Epithelial cell of prostate (primary cell): ENCODE results near the gene VAV3.

Experiments
- DNase-seq: peaks from one replicate; pipeline ENCODE4 v3.0.0-alpha.2; 2011; ENCODE audit warnings: low read depth, low spot score
- H3K27ac ChIP-seq: fragments of 450-650 bp; 2 replicates; pipeline ENCODE4 v1.5.1; 2017; ENCODE audit warnings: mild to moderate bottlenecking

VAV3 gene

GRCh38 chr1:107804134-107804533 is 160.8 kb downstream of the VAV3 start:
- H3K27ac ChIP-seq: no peak overlapping the region
- no peak for DNase-seq

- DNase-seq: no peak
- no peak overlapping the region for H3K27ac ChIP-seq
Observed at GRCh38 chr1:107803579-107803978, 161.4 kb downstream of the VAV3 start.

GRCh38 chr1:107802654-107803053 is 162.3 kb downstream of the VAV3 start:
- no peak for DNase-seq
- H3K27ac ChIP-seq: no peak overlapping the region

GRCh38 chr1:107795994-107796393 is 169.0 kb downstream of the VAV3 start:
- no peak for DNase-seq
- no peak overlapping the region for H3K27ac ChIP-seq

GRCh38 chr1:107795441-107795840 is 169.5 kb downstream of the VAV3 start:
- no peak for DNase-seq
- H3K27ac ChIP-seq: no peak overlapping the region

- no peak overlapping the region for H3K27ac ChIP-seq
- DNase-seq: no peak
Observed at GRCh38 chr1:107794571-107794970, 170.4 kb downstream of the VAV3 start.

- no peak for DNase-seq
- H3K27ac ChIP-seq: no peak overlapping the region
Observed at GRCh38 chr1:107793896-107794453, 171.0 kb downstream of the VAV3 start.

GRCh38 chr1:107791348-107791747 is 173.6 kb downstream of the VAV3 start:
- no peak overlapping the region for H3K27ac ChIP-seq
- DNase-seq: no peak

GRCh38 chr1:107789817-107790524 is 175.0 kb downstream of the VAV3 start:
- peak overlapping the region; percentile 18 for H3K27ac ChIP-seq
- peak; percentile 39 for DNase-seq

- H3K27ac ChIP-seq: no peak overlapping the region
- DNase-seq: no peak
Observed at GRCh38 chr1:107788206-107789202, 176.5 kb downstream of the VAV3 start.

GRCh38 chr1:107787299-107787698 is 177.7 kb downstream of the VAV3 start:
- H3K27ac ChIP-seq: no peak overlapping the region
- DNase-seq: no peak

GRCh38 chr1:107786203-107786845 is 178.7 kb downstream of the VAV3 start:
- H3K27ac ChIP-seq: no peak overlapping the region
- no peak for DNase-seq

- DNase-seq: no peak
- H3K27ac ChIP-seq: no peak overlapping the region
Observed at GRCh38 chr1:107785496-107786202, 179.3 kb downstream of the VAV3 start.

- no peak overlapping the region for H3K27ac ChIP-seq
- no peak for DNase-seq
Observed at GRCh38 chr1:107782217-107782845, 182.6 kb downstream of the VAV3 start.

GRCh38 chr1:107781245-107781644 is 183.7 kb downstream of the VAV3 start:
- DNase-seq: no peak
- no peak overlapping the region for H3K27ac ChIP-seq

GRCh38 chr1:107777664-107778047 is 187.3 kb downstream of the VAV3 start:
- no peak overlapping the region for H3K27ac ChIP-seq
- no peak for DNase-seq

GRCh38 chr1:107776900-107777663 is 187.9 kb downstream of the VAV3 start:
- DNase-seq: no peak

GRCh38 chr1:107771377-107771776 is 193.6 kb downstream of the VAV3 start:
- no peak overlapping the region for H3K27ac ChIP-seq
- no peak for DNase-seq

More at GRCh38 chr1:107776900-107777663, 187.9 kb downstream of the VAV3 start:
- H3K27ac ChIP-seq: no peak overlapping the region

- no peak for DNase-seq
- H3K27ac ChIP-seq: no peak overlapping the region
Observed at GRCh38 chr1:107767156-107767582, 197.8 kb downstream of the VAV3 start.
